Smooth muscle cell (in vitro differentiated cells): ENCODE measurements around the gene SIGLECL1. TPM values are rescaled to one million over a fixed set of nuclear protein-coding genes. Genes with fewer than 3 reads are reported as not detected.

Experiments used
- DNase-seq: peaks from one replicate; lab custom pipeline; 2025; ENCODE audit not compliant: unreplicated experiment; lab: John Stamatoyannopoulos, UW
- H2AFZ ChIP-seq: fragments of 200-600 bp; sonication (generic); 2 replicates; pipeline ENCODE4 v1.6.0; 2016; ENCODE audit warnings: antibody characterized with exemption, low read depth, mild to moderate bottlenecking
- H3F3A ChIP-seq: fragments of 200-600 bp; sonication (generic); 2 replicates; pipeline ENCODE4 v1.6.0; 2017; ENCODE audit warnings: antibody characterized with exemption, low read depth
- H3K27ac ChIP-seq: fragments of 200-600 bp; sonication (generic); 2 replicates; pipeline ENCODE4 v1.5.1; 2016; ENCODE audit warnings: low read depth, mild to moderate bottlenecking
- H3K27me3 ChIP-seq: fragments of 200-600 bp; sonication (generic); 2 replicates; pipeline ENCODE4 v1.6.1; 2016; ENCODE audit warnings: low read depth, mild to moderate bottlenecking
- H3K36me3 ChIP-seq: fragments of 200-600 bp; sonication (generic); 2 replicates; pipeline ENCODE4 v1.5.1; 2016; ENCODE audit warnings: low read depth
- H3K4me1 ChIP-seq: fragments of 200-600 bp; sonication (generic); 2 replicates; pipeline ENCODE4 v1.5.1; 2016; ENCODE audit warnings: low read depth
- H3K4me2 ChIP-seq: fragments of 200-600 bp; sonication (generic); 2 replicates; pipeline ENCODE4 v1.6.0; 2016; ENCODE audit warnings: mild to moderate bottlenecking
- H3K4me3 ChIP-seq: fragments of 200-600 bp; sonication (generic); 2 replicates; pipeline ENCODE4 v1.5.1; 2016; ENCODE audit warnings: mild to moderate bottlenecking
- H3K79me2 ChIP-seq: fragments of 200-600 bp; sonication (generic); 2 replicates; pipeline ENCODE4 v1.6.0; 2016; ENCODE audit warnings: low read depth, mild to moderate bottlenecking
- H3K9ac ChIP-seq: fragments of 200-600 bp; sonication (generic); 2 replicates; pipeline ENCODE4 v1.6.0; 2016; ENCODE audit warnings: low read depth
- H3K9me3 ChIP-seq: fragments of 200-600 bp; sonication (generic); replicated peaks from 2 replicates; pipeline ENCODE4 v1.5.1; 2016; ENCODE audit warnings: low read depth
- H4K20me1 ChIP-seq: fragments of 200-600 bp; sonication (generic); 2 replicates; pipeline ENCODE4 v1.6.0; 2016; ENCODE audit warnings: low read depth
- WGBS: methylation state at CpG from one replicate; pipeline ENCODE4 v1.1.7; 2016; ENCODE audit warnings: low lambda C conversion rate; 5-methylcytosine and 5-hydroxymethylcytosine counted together
- microRNA-seq: library from miRNA; unstranded; fragments of <30 nt; microRNA quantifications from one replicate; pipeline ENCODE4, GENCODE V29; 2016; ENCODE audit warnings: borderline number of aligned reads
- polyA plus RNA-seq: library from polyadenylated mRNA; unstranded; fragments of >200 nt; fragmentation: Nextera tagmentation; extraction: Ambion mirVana; gene quantifications from 2 replicates; pipeline ENCODE4 v1.2.1, GENCODE V29; 2016
- small RNA-seq: library from RNA; depleted of rRNA; stranded (forward); fragments of <200 nt; gene quantifications from one replicate; pipeline ENCODE3, GENCODE V24; 2014
- total RNA-seq: library from RNA; depleted of rRNA; stranded (reverse); fragments of >200 nt; gene quantifications from 2 replicates; pipeline ENCODE4 v1.2.3, GENCODE V29; 2014
- TF ChIP-seq, protein P1 (sequence below): fragments of 200-600 bp; sonication (generic); IDR thresholded peaks from 2 replicates; pipeline ENCODE4 v1.5.1; 2017; ENCODE audit warnings: borderline replicate concordance, mild to moderate bottlenecking, antibody characterized with exemption; ENCODE audit not compliant: insufficient read depth, poor library complexity, severe bottlenecking

SIGLECL1 gene
- total and polyA plus RNA-seq, 2 experiments from 2014 or later: not detected

DNA sequence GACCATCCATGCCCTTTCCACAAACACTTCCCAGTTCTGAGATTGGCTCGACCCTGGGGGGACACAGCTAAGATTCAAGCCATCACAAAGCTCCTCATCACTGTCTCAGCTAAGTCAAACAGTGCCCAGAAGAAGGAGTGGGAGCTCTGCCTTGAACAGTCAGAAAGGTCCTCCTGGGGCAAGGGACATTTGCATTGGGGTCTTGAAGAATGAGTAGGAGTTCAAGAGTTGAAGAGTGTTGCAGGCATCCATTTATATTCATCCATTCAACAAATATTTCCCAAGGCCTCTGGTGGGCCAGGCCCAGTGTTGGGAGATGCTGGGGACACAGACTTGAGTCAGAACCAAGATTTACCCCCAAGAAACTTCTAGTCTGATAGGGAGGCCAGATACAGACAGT is 67.1 kb downstream of the SIGLECL1 start:
- H3K36me3 ChIP-seq: no peaks in the 10 kb centered on the region
- H3K4me2 ChIP-seq: no peak overlapping the region
- no peak overlapping the region for H3K9ac ChIP-seq
- H2AFZ ChIP-seq: no peak overlapping the region
- H3F3A ChIP-seq: no peaks in the 10 kb centered on the region
- H3K27me3 ChIP-seq: no peaks in the 10 kb centered on the region
- 90% methylated on average over 1 of the region's 1 CpG for WGBS
- H3K4me3 ChIP-seq: no peak overlapping the region
- no peaks in the 10 kb centered on the region for H3K79me2 ChIP-seq
- DNase-seq: no peak
- TF ChIP-seq, protein P1, sequence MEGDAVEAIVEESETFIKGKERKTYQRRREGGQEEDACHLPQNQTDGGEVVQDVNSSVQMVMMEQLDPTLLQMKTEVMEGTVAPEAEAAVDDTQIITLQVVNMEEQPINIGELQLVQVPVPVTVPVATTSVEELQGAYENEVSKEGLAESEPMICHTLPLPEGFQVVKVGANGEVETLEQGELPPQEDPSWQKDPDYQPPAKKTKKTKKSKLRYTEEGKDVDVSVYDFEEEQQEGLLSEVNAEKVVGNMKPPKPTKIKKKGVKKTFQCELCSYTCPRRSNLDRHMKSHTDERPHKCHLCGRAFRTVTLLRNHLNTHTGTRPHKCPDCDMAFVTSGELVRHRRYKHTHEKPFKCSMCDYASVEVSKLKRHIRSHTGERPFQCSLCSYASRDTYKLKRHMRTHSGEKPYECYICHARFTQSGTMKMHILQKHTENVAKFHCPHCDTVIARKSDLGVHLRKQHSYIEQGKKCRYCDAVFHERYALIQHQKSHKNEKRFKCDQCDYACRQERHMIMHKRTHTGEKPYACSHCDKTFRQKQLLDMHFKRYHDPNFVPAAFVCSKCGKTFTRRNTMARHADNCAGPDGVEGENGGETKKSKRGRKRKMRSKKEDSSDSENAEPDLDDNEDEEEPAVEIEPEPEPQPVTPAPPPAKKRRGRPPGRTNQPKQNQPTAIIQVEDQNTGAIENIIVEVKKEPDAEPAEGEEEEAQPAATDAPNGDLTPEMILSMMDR: no peak
- H3K4me1 ChIP-seq: no peaks in the 10 kb centered on the region
- no peaks in the 10 kb centered on the region for H4K20me1 ChIP-seq
- H3K27ac ChIP-seq: no peak overlapping the region
- no peaks in the 10 kb centered on the region for H3K9me3 ChIP-seq

Small RNAs within 50 kb of the gene (microRNA-seq; reads per million reads assigned to microRNA genes)
- not detected for gene MIR8074

Small RNAs within 50 kb of the gene (small RNA-seq; reads per million reads assigned to genes)
- not detected for gene MIR8074

Other genes with a start within 250 kb of the SIGLECL1 start
- 1.7 and 11.6 TPM in 2 replicates for gene KLK8, start 249.5 kb upstream of the SIGLECL1 start, total RNA-seq
- gene KLK8, start 249.5 kb upstream of the SIGLECL1 start, polyA plus RNA-seq: 4.3 TPM in 1 of 2 replicates, not detected in the other
- gene KLK10, start 231.4 kb upstream of the SIGLECL1 start, total RNA-seq: 3.6 and 10.8 TPM in 2 replicates
- gene KLK10, start 231.4 kb upstream of the SIGLECL1 start, polyA plus RNA-seq: 3.8 and 8.5 TPM in 2 replicates
- gene KLK11, start 224.5 kb upstream of the SIGLECL1 start, total RNA-seq: 2.1 and 3.2 TPM in 2 replicates
- 0.97 TPM in 1 of 2 replicates, not detected in the other for gene KLK11, start 224.5 kb upstream of the SIGLECL1 start, polyA plus RNA-seq
- gene KLK12, start 216.1 kb upstream of the SIGLECL1 start, total RNA-seq: 0.81 and 1.9 TPM in 2 replicates
- 1.7 and 2.2 TPM in 2 replicates for gene KLK12, start 216.1 kb upstream of the SIGLECL1 start, polyA plus RNA-seq
- gene KLK13, start 186.0 kb upstream of the SIGLECL1 start, total RNA-seq: 0.72 and 1.6 TPM in 2 replicates
- 0.19 and 1.3 TPM in 2 replicates for gene KLK13, start 186.0 kb upstream of the SIGLECL1 start, polyA plus RNA-seq
- 5.5 and 12.3 TPM in 2 replicates for gene KLK14, start 168.2 kb upstream of the SIGLECL1 start, total RNA-seq
- 2.0 and 7.7 TPM in 2 replicates for gene KLK14, start 168.2 kb upstream of the SIGLECL1 start, polyA plus RNA-seq
- 4.7 and 5.1 TPM in 2 replicates for gene CTU1, start 142.7 kb upstream of the SIGLECL1 start, total RNA-seq
- 9.8 and 11.2 TPM in 2 replicates for gene CTU1, start 142.7 kb upstream of the SIGLECL1 start, polyA plus RNA-seq
- not detected in 2 replicates for gene SIGLEC9, start 126.2 kb upstream of the SIGLECL1 start, total RNA-seq
- gene SIGLEC9, start 126.2 kb upstream of the SIGLECL1 start, polyA plus RNA-seq: not detected in 2 replicates
- gene SIGLEC7, start 108.8 kb upstream of the SIGLECL1 start, total RNA-seq: not detected in 2 replicates
- gene SIGLEC7, start 108.8 kb upstream of the SIGLECL1 start, polyA plus RNA-seq: not detected in 2 replicates
- not detected in 2 replicates for gene CD33, start 26.0 kb upstream of the SIGLECL1 start, total RNA-seq
- gene CD33, start 26.0 kb upstream of the SIGLECL1 start, polyA plus RNA-seq: not detected in 2 replicates
- gene IGLON5, start 60.6 kb downstream of the SIGLECL1 start, total RNA-seq: 3.5 and 4.6 TPM in 2 replicates
- 3.4 and 3.8 TPM in 2 replicates for gene IGLON5, start 60.6 kb downstream of the SIGLECL1 start, polyA plus RNA-seq
- 0.63 and 2.2 TPM in 2 replicates for gene VSIG10L, start 91.1 kb downstream of the SIGLECL1 start, total RNA-seq
- gene VSIG10L, start 91.1 kb downstream of the SIGLECL1 start, polyA plus RNA-seq: 2.5 and 4.2 TPM in 2 replicates
- 38.0 and 51.1 TPM in 2 replicates for gene ETFB, start 115.3 kb downstream of the SIGLECL1 start, total RNA-seq
- gene ETFB, start 115.3 kb downstream of the SIGLECL1 start, polyA plus RNA-seq: 94.5 and 108 TPM in 2 replicates
- not detected in 2 replicates for gene CLDND2, start 117.9 kb downstream of the SIGLECL1 start, total RNA-seq
- gene CLDND2, start 117.9 kb downstream of the SIGLECL1 start, polyA plus RNA-seq: 1.4 TPM in 1 of 2 replicates, not detected in the other
- gene NKG7, start 121.6 kb downstream of the SIGLECL1 start, total RNA-seq: not detected in 2 replicates
- not detected in 2 replicates for gene NKG7, start 121.6 kb downstream of the SIGLECL1 start, polyA plus RNA-seq
- gene LIM2, start 136.9 kb downstream of the SIGLECL1 start, total RNA-seq: not detected in 2 replicates
- gene LIM2, start 136.9 kb downstream of the SIGLECL1 start, polyA plus RNA-seq: not detected in 2 replicates
- not detected in 2 replicates for gene C19orf84, start 139.5 kb downstream of the SIGLECL1 start, total RNA-seq
- 0.71 TPM in 1 of 2 replicates, not detected in the other for gene C19orf84, start 139.5 kb downstream of the SIGLECL1 start, polyA plus RNA-seq
- not detected in 2 replicates for gene SIGLEC10, start 166.6 kb downstream of the SIGLECL1 start, total RNA-seq
- gene SIGLEC10, start 166.6 kb downstream of the SIGLECL1 start, polyA plus RNA-seq: 0.40 TPM in 1 of 2 replicates, not detected in the other
- not detected in 2 replicates for gene SIGLEC8, start 207.4 kb downstream of the SIGLECL1 start, total RNA-seq
- not detected in 2 replicates for gene SIGLEC8, start 207.4 kb downstream of the SIGLECL1 start, polyA plus RNA-seq
- not detected in 2 replicates for gene CEACAM18, start 227.5 kb downstream of the SIGLECL1 start, total RNA-seq
- not detected in 2 replicates for gene CEACAM18, start 227.5 kb downstream of the SIGLECL1 start, polyA plus RNA-seq